Kidney (tissue), 14 donors: ENCODE measurements around the gene FAM219A. TPM values are rescaled to one million over a fixed set of nuclear protein-coding genes. Genes with fewer than 3 reads are reported as not detected.

Source experiments
- DNase-seq, 5 donors: peaks; one replicate each; pipeline ENCODE4 v3.0.0-alpha.2; 2013 to 2020
- FAIRE-seq: peaks from 2 replicates; lab custom pipeline; 2012; peaks lifted over from hg19 to GRCh38; lab: Jason Lieb, UNC
- H3K27ac ChIP-seq, 2 donors: one replicate each; pipeline ENCODE4 v1.7.0; 2013; ENCODE audit warnings: low read depth in 2 of 2, low read length in 2 of 2, inconsistent platforms in 1 of 2
- H3K27me3 ChIP-seq: one replicate; pipeline ENCODE4 v1.7.1; 2013; ENCODE audit warnings: low read length, inconsistent platforms; ENCODE audit not compliant: control insufficient read depth, insufficient read depth
- H3K36me3 ChIP-seq, 3 donors: one replicate each; pipeline versions ENCODE4 v1.7.0 to v1.7.1; 2013; ENCODE audit warnings: low read length in 3 of 3, control low read depth in 1 of 3, inconsistent platforms in 1 of 3; ENCODE audit not compliant: insufficient read depth in 3 of 3, control insufficient read depth in 2 of 3
- H3K4me1 ChIP-seq, 3 donors: one replicate each; pipeline versions ENCODE4 v1.7.0 to v1.7.1; 2013; ENCODE audit warnings: low read length in 3 of 3, inconsistent platforms in 1 of 3, low read depth in 1 of 3; ENCODE audit not compliant: control insufficient read depth in 2 of 3, insufficient read depth in 2 of 3
- H3K4me3 ChIP-seq, 3 donors: one replicate each; pipeline versions ENCODE4 v1.7.0 to v1.8.1; 2013; ENCODE audit warnings: low read length in 3 of 3, control low read depth in 1 of 3, inconsistent platforms in 1 of 3
- H3K9ac ChIP-seq, 3 donors: one replicate each; pipeline versions ENCODE4 v1.7.0 to v1.7.1; 2013; ENCODE audit warnings: low read length in 3 of 3, control low read depth in 1 of 3, inconsistent platforms in 1 of 3
- H3K9me3 ChIP-seq, 3 donors: one replicate each; pipeline versions ENCODE4 v1.7.0 to v1.7.1; 2013; ENCODE audit warnings: low read length in 3 of 3, control low read depth in 1 of 3, inconsistent platforms in 1 of 3; ENCODE audit not compliant: control insufficient read depth in 2 of 3, insufficient read depth in 1 of 3
- intact Hi-C: fragments of 100-400 bp; cut with DNase I; formaldehyde crosslinking; loops from one replicate; pipeline ENCODE4 v1.11.1; 2022
- polyA plus RNA-seq: library from polyadenylated mRNA; stranded (reverse); fragments of 350-450 nt; fragmentation: Illumina TruSeq; extraction: RNeasy Lipid Tissue Mini Kit (QIAGEN cat#74804); gene quantifications from one replicate; pipeline ENCODE4 v1.2.3, GENCODE V29; 2014; ENCODE audit warnings: low read depth, low replicate concordance; ENCODE audit not compliant: insufficient read depth
- total RNA-seq: library from RNA; stranded (reverse); fragmentation: NEBNext Ultra II Directional; extraction: Animal tissue kit (Norgen Biotek cat#: 25700); gene quantifications from one replicate; pipeline ENCODE4 v1.2.1, GENCODE V29; 2021
- TF ChIP-seq, protein P1 (sequence below): IDR thresholded peaks from 3 replicates; pipeline ENCODE4 v1.5.1; 2012; ENCODE audit warnings: mild to moderate bottlenecking, moderate library complexity, borderline replicate concordance; ENCODE audit not compliant: insufficient read depth; ENCODE audit errors: extremely low read depth
- donor health status: control.
- donor health status: control.
- donor health status: control.
- donor health status: control.
- donor health status: control.
- donor health status: DM: yes; HTN: yes; CAD: no.
- donor health status: Normal renal cell carcinoma (clear cell type).

FAM219A gene
- total and polyA plus RNA-seq, 2 donors from 2014 or later = 8.7 to 21.1 TPM

GRCh38 chr9:34502891-34503290 lies 44.5 kb upstream of the FAM219A start:
- Histone ChIP-seq H3K27ac (no peak overlapping the region), H3K9ac (no peak overlapping the region), H3K36me3 (no peaks in the 10 kb centered on the region), H3K27me3 (no peaks in the 10 kb centered on the region), H3K4me3 (no peak overlapping the region), H3K9me3 (no peaks in the 10 kb centered on the region), H3K4me1 (no peaks in the 10 kb centered on the region)
- no peak for FAIRE-seq
- DNase-seq = no peak
- TF ChIP-seq, protein P1, sequence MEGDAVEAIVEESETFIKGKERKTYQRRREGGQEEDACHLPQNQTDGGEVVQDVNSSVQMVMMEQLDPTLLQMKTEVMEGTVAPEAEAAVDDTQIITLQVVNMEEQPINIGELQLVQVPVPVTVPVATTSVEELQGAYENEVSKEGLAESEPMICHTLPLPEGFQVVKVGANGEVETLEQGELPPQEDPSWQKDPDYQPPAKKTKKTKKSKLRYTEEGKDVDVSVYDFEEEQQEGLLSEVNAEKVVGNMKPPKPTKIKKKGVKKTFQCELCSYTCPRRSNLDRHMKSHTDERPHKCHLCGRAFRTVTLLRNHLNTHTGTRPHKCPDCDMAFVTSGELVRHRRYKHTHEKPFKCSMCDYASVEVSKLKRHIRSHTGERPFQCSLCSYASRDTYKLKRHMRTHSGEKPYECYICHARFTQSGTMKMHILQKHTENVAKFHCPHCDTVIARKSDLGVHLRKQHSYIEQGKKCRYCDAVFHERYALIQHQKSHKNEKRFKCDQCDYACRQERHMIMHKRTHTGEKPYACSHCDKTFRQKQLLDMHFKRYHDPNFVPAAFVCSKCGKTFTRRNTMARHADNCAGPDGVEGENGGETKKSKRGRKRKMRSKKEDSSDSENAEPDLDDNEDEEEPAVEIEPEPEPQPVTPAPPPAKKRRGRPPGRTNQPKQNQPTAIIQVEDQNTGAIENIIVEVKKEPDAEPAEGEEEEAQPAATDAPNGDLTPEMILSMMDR = no peak
- intact Hi-C loops = no loop called here

GRCh38 chr9:34502471-34502870 lies 44.1 kb upstream of the FAM219A start:
- Histone ChIP-seq H3K4me3 (no peak overlapping the region), H3K9ac (no peak overlapping the region), H3K27me3 (no peaks in the 10 kb centered on the region), H3K36me3 (no peaks in the 10 kb centered on the region), H3K4me1 (no peaks in the 10 kb centered on the region), H3K9me3 (no peaks in the 10 kb centered on the region), H3K27ac (no peak overlapping the region)
- TF ChIP-seq, protein P1 = no peak
- DNase-seq = no peak
- FAIRE-seq = no peak
- intact Hi-C loops = no loop called here

DNA sequence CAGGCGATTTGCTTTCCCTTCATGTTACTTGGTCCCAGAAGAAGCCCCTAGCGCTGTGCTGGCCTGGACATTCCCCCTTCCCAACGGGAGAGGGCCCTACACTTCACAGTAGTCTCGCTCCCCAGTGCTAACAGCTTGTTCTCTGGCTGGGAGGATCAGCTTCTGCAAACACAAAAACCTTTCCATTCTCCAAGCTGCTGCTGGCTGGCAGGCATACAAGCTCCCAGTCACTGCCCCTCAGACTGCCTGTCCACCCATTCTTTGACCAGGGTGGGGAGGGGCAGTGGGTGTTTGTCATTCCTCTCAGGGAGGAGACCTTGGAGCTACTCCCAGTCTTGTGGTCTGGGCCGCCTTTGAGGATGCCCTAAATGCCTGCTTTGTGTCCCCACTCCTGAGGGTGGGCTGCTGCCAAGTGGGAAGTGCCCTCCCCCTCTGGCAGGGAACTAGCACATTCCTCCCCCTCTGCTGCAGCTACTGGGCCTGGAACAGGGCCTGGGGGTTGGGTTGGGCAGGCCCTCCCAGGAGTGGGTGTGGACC lies 43.6 kb upstream of the FAM219A start:
- intact Hi-C loops = no loop called here
- Histone ChIP-seq H3K27me3 (no peaks in the 10 kb centered on the region), H3K4me1 (no peaks in the 10 kb centered on the region), H3K36me3 (no peaks in the 10 kb centered on the region), H3K27ac (no peak overlapping the region), H3K4me3 (no peak overlapping the region), H3K9ac (no peak overlapping the region), H3K9me3 (no peaks in the 10 kb centered on the region)
- FAIRE-seq = no peak
- peak in 3 of 5 donors; percentile 42 to 67 (median 43) for DNase-seq
- TF ChIP-seq, protein P1 = no peak

DNA sequence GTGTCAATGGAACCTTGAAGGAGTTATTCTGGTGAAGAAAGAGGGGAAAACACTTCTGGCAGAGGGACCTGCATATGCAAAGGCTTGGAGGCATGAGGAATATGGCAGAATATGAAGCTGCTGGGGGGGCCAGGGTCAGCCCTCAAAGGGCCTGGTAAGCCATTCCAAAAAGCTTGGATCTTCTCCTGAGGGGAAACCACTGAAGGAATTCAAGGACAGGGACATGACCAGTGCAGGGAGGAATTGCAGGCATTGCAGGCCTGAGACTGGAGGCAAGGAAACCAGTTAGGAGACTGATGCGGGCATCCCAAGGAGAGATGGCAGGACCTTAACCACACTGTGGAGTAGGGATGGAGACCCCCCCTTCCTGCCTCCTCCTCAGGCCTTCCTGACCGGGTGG lies 43.0 kb upstream of the FAM219A start:
- intact Hi-C loops = no loop called here
- Histone ChIP-seq H3K4me3 (no peak overlapping the region), H3K9me3 (no peaks in the 10 kb centered on the region), H3K27ac (no peak overlapping the region), H3K36me3 (no peaks in the 10 kb centered on the region), H3K27me3 (no peaks in the 10 kb centered on the region), H3K4me1 (no peaks in the 10 kb centered on the region), H3K9ac (no peak overlapping the region)
- DNase-seq (no peak), FAIRE-seq (no peak)
- TF ChIP-seq, protein P1 = no peak
